GM18951 (cell line): ENCODE measurements around the gene TSC22D2.

Experiments
- POLR2A ChIP-seq: IDR thresholded peaks from 4 replicates; pipeline ENCODE4 v1.6.1; 2011; ENCODE audit warnings: mild to moderate bottlenecking; ENCODE audit not compliant: insufficient read length, insufficient read depth; ENCODE audit errors: extremely low read depth
- in situ Hi-C: fragments of 300-500 bp; cut with MboI; formaldehyde crosslinking; loops from one replicate; pipeline ENCODE4 v1.12.0; 2022; ENCODE audit warnings: low sequenced_read_pairs, mixed read lengths, inconsistent platforms; ENCODE audit not compliant: unreplicated experiment

TSC22D2 gene

GRCh38 chr3:150412561-150413231 is 4.6 kb downstream of the TSC22D2 start:
- TF ChIP-seq POLR2A, result no peak
- in situ Hi-C loops, result no loop called here

- TF ChIP-seq POLR2A, result no peak
- in situ Hi-C loops, result no loop called here
These were observed 6.2 kb downstream of the TSC22D2 start for GRCh38 chr3:150414258-150414657.

- TF ChIP-seq POLR2A, result no peak
- in situ Hi-C loops, result no loop called here
These were observed 6.9 kb downstream of the TSC22D2 start for GRCh38 chr3:150414959-150415358.

DNA sequence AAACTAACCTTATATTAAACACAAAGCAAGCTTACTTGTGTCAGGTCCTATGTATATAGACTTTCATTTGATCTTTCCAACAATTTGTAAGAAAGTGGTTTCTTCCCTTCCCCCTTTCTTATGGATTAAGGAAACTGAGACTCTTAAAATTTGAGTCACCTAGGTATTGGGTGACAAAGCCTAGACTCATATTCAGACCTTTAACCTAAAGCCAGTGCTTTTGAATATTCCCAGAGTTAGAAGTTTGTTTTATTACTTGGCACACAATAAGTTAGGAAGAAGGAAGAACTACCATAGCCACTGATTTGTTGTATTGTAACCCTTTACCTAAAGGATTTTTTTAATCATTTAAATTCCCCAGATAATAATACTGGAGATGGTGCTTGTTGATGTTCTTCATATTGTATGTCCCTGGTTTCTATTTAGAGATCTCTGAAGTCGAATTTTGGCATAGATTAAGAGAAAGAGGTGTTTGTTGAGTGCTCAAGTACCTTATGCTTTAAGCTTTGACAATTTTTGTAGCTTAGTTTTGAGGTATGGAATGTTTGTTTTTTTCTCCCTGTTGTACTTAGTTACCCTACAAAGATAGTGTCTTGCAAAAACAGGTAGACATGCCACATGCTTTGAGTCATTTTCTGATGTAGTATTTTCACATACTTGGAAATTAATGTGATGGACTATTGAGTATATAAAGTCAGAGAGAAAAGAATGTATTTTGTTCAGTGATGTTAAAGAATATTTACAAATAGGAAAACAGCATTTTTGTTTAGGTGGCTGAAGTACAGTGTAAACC is 11.2 kb downstream of the TSC22D2 start:
- TF ChIP-seq POLR2A, result no peak
- in situ Hi-C loops, result no loop called here

DNA sequence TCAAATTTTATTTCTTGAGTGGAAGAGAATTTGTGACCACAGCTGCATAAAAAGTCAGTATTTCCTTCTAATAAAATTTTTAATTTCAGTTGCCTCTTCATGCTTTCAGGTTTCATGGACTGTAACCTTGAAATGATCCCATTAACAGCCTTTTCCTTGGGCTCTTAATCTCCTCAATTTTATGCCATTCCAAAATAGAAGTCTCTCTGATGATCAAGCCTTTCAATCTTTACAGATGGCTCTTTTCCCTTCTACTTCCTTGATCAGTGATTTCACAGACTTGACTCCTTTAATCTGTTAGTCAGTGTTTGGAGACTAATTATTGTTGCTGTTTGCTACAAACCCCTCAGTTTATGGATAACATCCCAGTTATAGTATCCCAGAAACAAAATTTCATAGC is 11.9 kb downstream of the TSC22D2 start:
- in situ Hi-C loops, result no loop called here
- TF ChIP-seq POLR2A, result no peak

DNA sequence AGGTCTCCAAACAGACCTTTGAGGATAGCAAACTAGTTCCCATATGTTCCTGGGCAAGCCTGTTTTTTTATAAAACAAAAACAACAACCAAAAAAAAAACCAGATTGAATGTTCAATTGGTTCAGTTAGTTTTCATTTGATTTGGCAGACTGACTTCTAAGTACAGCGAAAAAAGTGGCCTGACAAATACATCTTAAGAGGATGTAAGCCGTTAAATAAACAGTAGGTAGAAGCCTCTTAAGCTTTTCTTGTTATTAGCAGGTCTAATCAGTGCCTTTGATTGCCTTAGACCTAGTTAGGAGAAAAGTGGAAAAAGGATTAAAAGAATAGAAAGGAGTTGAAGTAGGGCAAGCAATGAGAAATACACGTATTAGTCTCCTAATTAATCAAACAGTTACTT is 13.2 kb downstream of the TSC22D2 start:
- in situ Hi-C loops, result no loop called here
- TF ChIP-seq POLR2A, result no peak

DNA sequence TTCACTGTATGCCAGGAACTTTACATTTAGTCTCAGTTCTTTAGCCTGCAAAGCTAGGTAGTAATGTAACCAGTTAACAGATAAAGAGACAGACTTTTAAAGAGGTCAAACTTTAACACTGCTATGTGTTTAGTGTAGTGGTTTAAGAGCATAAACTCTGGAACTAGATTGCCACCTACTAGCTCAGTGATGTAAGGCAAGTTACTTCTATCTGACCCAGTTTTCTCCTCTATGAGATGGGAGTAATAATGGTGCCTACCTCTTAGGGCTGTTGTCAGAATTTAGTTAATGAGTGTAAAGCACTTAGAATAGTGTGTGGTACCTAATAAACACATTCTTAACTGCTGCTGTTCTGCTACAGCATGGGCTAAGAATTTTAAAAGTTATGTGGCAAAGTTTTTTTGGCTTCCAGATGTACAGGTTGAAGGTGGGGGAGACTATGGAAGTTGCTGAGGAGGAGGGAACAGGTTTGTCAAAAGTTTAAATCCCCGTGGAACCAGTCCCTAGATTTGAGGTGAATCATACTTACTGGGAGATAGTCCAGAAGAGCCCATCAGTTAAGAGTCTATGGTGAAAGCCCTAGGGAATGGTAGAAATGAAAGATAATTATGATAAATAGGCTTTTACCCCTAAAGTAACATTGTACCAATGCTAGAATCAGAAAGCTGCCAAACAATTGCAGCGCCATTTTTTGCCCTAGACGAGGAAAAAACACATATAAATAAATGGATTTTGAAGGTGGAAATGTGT is 13.9 kb downstream of the TSC22D2 start:
- TF ChIP-seq POLR2A, result no peak
- in situ Hi-C loops, result no loop called here

DNA sequence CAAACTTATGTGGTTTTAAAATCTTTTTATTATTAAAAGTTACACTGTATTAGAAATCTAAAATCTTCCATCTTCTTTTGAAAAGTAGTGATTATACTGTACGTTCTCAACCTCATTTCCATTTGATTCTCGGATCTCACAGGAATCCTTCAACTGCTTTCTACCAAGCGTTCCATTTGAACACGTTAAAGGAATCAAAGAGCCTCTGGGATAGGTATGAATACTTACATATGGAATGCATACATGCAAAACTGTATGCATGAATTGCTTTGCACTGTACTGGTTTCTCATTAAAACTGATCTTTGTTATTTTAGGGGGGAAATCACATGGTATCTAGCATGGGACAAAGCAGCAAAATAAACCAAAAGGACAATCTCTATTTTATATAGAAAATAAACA is 14.8 kb downstream of the TSC22D2 start:
- in situ Hi-C loops, result no loop called here

GRCh38 chr3:150423761-150424160 is 15.7 kb downstream of the TSC22D2 start:
- in situ Hi-C loops, result no loop called here
- TF ChIP-seq POLR2A, result no peak

More for the DNA sequence above, 14.8 kb downstream of the TSC22D2 start:
- no peak for TF ChIP-seq POLR2A

DNA sequence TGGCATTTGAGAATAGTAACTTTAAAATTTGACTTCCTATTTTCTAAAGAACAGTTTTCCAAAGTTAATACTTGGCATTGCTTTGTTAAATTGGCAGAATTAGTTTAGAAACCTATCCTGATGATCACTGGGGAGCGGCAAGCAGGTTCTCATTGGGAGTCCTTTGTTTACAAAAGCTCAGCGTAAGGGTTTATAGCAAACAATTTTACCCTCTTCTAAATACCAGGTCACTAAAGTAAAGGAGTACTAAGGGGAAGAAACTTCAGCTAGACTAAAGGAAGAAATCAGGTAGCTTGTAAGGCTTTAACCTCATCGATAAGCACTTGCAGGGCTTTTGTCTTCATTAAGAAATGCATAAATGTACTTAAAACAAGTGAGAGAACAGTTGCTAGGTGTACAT is 18.2 kb downstream of the TSC22D2 start:
- TF ChIP-seq POLR2A, result no peak
- in situ Hi-C loops, result no loop called here

DNA sequence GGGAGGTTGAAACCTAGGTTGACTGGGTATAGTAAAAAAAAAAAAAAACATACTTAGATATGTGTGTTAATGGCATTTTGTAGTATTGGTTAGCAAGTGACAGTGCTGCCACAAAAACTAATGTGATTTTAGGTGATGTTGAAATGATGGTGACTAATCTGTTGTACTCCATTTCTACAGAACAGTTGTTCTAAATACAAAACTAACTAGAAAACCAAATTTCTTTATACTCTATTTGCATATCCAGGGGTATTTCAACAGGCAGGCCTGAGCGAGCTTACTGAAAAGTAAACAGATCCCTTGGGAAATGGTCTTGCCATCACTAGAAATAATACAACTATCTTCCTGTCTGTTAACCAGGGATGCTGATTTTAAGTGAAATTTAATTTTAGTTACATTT is 20.5 kb downstream of the TSC22D2 start:
- no peak for TF ChIP-seq POLR2A
- in situ Hi-C loops, result no loop called here

DNA sequence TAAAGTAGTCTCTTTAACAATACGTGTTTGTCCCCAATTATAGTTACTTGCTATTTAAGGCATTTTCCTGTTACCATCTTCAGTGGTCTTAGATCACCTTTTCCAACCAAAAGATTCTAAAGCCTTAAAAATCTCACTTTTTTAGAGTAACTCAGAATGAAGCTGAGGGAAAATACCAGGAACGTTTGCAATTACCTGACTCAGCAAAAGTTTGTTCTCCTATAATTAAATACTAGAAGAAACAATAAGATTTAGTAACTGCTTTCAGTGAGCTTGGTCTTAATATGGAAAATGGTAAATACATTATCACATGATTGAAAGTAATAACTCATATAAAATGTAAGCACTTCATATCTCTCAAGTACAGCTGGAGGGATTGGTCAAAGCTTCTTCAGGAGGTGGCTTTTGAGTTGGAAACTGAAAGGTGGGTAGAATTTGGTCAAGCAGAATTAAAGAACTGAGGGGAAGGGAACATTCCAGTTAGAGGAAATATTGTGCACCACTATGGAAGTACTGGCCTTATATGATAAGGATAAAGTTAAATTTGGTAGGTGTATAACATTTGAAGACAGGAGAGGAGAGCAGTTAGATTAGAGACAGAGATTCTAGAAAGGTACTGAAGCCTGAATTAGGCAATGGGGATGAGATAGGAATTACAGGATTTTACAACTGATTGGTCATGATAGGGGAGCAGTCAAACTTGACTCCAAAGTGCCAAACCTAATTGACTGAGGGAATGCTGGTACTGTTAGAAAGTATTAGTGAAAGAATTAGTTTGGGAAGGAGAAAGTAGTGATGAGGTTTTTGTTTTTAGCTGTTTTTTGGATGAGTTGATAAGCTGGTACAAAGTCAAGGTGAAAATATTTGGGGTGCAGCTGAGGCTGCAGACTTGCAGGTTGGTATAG is 21.9 kb downstream of the TSC22D2 start:
- in situ Hi-C loops, result no loop called here
- TF ChIP-seq POLR2A, result no peak

DNA sequence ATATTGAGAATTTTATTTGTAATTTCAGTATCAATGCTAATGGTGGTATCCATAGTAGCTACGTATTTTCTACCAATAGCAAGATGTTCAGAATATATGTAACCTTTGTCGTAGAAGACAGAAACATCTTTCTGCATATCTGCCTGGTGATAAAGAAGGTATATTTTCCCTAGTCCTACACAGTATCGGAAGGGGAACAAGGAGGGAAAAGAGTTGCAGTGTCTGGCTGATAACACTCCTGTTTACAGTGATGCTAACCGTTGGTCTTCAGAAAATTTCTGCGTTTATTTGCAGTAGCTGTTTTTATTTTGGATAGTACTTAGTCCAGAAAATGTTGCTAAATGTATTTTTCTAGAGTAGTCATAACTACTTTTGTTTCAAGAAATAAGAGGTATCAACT is 25.2 kb downstream of the TSC22D2 start:
- TF ChIP-seq POLR2A, result no peak
- in situ Hi-C loops, result no loop called here
